ENCODE data around the gene ACSS2. TPM values are rescaled to one million over a fixed set of nuclear protein-coding genes. Genes with fewer than 3 reads are reported as not detected.

The ACSS2 gene
- total and polyA plus RNA-seq, 2 experiments from 2014 or later = 26.1 to 49.3 TPM

DNA sequence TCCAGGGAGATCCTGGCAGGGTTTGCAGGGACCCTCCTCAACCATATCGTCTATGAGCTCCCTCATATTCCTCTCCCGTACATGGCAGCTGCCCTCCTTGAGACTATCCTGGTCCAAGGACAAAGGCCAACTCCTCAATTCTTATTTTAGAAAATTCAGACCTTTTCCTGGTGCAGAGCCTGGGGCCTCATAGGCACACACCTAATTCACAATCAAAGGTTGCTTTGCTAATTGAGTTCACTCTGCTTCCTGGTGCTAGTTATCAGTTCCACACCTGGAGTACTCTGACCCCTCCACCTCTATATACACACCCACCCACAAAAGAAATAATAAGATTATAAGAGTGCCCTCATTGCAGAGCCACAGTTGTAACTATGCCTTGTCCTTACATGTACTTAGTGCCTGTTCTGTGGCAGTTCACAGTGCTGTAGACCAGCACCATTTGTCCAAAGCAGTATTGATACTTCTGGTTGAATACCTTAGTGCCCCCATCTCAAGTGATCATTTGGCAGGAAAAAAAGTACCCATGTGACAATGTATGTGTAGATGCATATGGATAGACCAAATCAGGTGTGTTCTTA lies 40.5 kb downstream of the ACSS2 start:
- peaks cover 3% of the 10 kb centered on the region for H3K27me3 Mint-ChIP-seq (ENCODE audit: insufficient read depth, low read depth, poor library complexity)
- Histone ChIP-seq H4K20me1 (replicated peaks; ENCODE audit: insufficient read depth) (0 out of 2 replicates have a peak, but pooled peaks cover 3% of the 10 kb centered on the region), H3K4me3 (no peak overlapping the region), H3K9me2 (ENCODE audit: insufficient read depth) (peaks cover 5% of the 10 kb centered on the region; the same call in 1 of the 2 replicates), H3K4me2 (no peak overlapping the region), H3K36me3 (ENCODE audit: insufficient read depth) (no peaks in the 10 kb centered on the region), H3K79me2 (replicated peaks; ENCODE audit: insufficient read depth) (no peaks in the 10 kb centered on the region), H3F3A (replicated peaks; ENCODE audit: low read depth) (no peaks in the 10 kb centered on the region), H2AFZ (no peak overlapping the region), H3K27me3 (ENCODE audit: insufficient read depth) (no peaks in the 10 kb centered on the region), H3K4me1 (ENCODE audit: insufficient read depth) (no peaks in the 10 kb centered on the region), H3K27ac (ENCODE audit: low read depth) (no peak overlapping the region)
- H3K27ac Mint-ChIP-seq = no peak overlapping the region
- no peaks in the 10 kb centered on the region for H3K4me1 Mint-ChIP-seq
- H3K36me3 Mint-ChIP-seq (ENCODE audit: low read depth) = peaks cover 12% of the 10 kb centered on the region; the same call in 2 of the 3 replicates
- TF ChIP-seq CREB1 (CRISPR knock-in tag; IDR thresholded peaks at IDR 0.05; ENCODE audit: low read depth) = no peak
- TF ChIP-seq NANOG (IDR thresholded peaks at IDR 0.05; ENCODE audit: borderline replicate concordance) = no peak
- TF ChIP-seq ZNF114 (CRISPR knock-in tag; IDR thresholded peaks at IDR 0.05) = no peak
- TF ChIP-seq, protein P1, sequence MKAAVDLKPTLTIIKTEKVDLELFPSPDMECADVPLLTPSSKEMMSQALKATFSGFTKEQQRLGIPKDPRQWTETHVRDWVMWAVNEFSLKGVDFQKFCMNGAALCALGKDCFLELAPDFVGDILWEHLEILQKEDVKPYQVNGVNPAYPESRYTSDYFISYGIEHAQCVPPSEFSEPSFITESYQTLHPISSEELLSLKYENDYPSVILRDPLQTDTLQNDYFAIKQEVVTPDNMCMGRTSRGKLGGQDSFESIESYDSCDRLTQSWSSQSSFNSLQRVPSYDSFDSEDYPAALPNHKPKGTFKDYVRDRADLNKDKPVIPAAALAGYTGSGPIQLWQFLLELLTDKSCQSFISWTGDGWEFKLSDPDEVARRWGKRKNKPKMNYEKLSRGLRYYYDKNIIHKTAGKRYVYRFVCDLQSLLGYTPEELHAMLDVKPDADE (IDR thresholded peaks at IDR 0.05) = no peak
- no peak for TF ChIP-seq ZNF331 (CRISPR knock-in tag; IDR thresholded peaks at IDR 0.05; ENCODE audit: low read depth)
- TF ChIP-seq JUNB (IDR thresholded peaks at IDR 0.05; ENCODE audit: unreplicated experiment) = no peak
- TF ChIP-seq STAT1 (IDR thresholded peaks at IDR 0.05; ENCODE audit: unreplicated experiment) = no peak
- TF ChIP-seq, protein P2, sequence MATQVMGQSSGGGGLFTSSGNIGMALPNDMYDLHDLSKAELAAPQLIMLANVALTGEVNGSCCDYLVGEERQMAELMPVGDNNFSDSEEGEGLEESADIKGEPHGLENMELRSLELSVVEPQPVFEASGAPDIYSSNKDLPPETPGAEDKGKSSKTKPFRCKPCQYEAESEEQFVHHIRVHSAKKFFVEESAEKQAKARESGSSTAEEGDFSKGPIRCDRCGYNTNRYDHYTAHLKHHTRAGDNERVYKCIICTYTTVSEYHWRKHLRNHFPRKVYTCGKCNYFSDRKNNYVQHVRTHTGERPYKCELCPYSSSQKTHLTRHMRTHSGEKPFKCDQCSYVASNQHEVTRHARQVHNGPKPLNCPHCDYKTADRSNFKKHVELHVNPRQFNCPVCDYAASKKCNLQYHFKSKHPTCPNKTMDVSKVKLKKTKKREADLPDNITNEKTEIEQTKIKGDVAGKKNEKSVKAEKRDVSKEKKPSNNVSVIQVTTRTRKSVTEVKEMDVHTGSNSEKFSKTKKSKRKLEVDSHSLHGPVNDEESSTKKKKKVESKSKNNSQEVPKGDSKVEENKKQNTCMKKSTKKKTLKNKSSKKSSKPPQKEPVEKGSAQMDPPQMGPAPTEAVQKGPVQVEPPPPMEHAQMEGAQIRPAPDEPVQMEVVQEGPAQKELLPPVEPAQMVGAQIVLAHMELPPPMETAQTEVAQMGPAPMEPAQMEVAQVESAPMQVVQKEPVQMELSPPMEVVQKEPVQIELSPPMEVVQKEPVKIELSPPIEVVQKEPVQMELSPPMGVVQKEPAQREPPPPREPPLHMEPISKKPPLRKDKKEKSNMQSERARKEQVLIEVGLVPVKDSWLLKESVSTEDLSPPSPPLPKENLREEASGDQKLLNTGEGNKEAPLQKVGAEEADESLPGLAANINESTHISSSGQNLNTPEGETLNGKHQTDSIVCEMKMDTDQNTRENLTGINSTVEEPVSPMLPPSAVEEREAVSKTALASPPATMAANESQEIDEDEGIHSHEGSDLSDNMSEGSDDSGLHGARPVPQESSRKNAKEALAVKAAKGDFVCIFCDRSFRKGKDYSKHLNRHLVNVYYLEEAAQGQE (IDR thresholded peaks at IDR 0.05; ENCODE audit: unreplicated experiment) = no peak
- TF ChIP-seq EZH2 (IDR thresholded peaks at IDR 0.05; ENCODE audit: low read depth, unreplicated experiment) = no peak
- TF ChIP-seq EZH2phosphoT487 (IDR thresholded peaks at IDR 0.05; ENCODE audit: unreplicated experiment) = no peak
- TF ChIP-seq CTCF (conservative IDR thresholded peaks at IDR 0.05; ENCODE audit: low read depth in 2 of 2) = no peak
- TF ChIP-seq, protein P3, sequence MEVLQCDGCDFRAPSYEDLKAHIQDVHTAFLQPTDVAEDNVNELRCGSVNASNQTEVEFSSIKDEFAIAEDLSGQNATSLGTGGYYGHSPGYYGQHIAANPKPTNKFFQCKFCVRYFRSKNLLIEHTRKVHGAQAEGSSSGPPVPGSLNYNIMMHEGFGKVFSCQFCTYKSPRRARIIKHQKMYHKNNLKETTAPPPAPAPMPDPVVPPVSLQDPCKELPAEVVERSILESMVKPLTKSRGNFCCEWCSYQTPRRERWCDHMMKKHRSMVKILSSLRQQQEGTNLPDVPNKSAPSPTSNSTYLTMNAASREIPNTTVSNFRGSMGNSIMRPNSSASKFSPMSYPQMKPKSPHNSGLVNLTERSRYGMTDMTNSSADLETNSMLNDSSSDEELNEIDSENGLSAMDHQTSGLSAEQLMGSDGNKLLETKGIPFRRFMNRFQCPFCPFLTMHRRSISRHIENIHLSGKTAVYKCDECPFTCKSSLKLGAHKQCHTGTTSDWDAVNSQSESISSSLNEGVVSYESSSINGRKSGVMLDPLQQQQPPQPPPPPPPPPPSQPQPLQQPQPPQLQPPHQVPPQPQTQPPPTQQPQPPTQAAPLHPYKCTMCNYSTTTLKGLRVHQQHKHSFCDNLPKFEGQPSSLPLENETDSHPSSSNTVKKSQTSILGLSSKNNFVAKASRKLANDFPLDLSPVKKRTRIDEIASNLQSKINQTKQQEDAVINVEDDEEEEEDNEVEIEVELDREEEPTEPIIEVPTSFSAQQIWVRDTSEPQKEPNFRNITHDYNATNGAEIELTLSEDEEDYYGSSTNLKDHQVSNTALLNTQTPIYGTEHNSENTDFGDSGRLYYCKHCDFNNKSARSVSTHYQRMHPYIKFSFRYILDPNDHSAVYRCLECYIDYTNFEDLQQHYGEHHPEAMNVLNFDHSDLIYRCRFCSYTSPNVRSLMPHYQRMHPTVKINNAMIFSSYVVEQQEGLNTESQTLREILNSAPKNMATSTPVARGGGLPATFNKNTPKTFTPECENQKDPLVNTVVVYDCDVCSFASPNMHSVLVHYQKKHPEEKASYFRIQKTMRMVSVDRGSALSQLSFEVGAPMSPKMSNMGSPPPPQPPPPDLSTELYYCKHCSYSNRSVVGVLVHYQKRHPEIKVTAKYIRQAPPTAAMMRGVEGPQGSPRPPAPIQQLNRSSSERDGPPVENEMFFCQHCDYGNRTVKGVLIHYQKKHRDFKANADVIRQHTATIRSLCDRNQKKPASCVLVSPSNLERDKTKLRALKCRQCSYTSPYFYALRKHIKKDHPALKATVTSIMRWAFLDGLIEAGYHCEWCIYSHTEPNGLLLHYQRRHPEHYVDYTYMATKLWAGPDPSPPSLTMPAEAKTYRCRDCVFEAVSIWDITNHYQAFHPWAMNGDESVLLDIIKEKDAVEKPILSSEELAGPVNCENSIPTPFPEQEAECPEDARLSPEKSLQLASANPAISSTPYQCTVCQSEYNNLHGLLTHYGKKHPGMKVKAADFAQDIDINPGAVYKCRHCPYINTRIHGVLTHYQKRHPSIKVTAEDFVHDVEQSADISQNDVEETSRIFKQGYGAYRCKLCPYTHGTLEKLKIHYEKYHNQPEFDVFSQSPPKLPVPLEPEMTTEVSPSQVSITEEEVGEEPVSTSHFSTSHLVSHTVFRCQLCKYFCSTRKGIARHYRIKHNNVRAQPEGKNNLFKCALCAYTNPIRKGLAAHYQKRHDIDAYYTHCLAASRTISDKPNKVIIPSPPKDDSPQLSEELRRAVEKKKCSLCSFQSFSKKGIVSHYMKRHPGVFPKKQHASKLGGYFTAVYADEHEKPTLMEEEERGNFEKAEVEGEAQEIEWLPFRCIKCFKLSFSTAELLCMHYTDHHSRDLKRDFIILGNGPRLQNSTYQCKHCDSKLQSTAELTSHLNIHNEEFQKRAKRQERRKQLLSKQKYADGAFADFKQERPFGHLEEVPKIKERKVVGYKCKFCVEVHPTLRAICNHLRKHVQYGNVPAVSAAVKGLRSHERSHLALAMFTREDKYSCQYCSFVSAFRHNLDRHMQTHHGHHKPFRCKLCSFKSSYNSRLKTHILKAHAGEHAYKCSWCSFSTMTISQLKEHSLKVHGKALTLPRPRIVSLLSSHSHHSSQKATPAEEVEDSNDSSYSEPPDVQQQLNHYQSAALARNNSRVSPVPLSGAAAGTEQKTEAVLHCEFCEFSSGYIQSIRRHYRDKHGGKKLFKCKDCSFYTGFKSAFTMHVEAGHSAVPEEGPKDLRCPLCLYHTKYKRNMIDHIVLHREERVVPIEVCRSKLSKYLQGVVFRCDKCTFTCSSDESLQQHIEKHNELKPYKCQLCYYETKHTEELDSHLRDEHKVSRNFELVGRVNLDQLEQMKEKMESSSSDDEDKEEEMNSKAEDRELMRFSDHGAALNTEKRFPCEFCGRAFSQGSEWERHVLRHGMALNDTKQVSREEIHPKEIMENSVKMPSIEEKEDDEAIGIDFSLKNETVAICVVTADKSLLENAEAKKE (CRISPR knock-in tag; IDR thresholded peaks at IDR 0.05) = no peak
- TF ChIP-seq POLR2AphosphoS5 (IDR thresholded peaks at IDR 0.05; ENCODE audit: low read depth) = no peak
- H3K4me3 Mint-ChIP-seq = no peak overlapping the region
- no peak for ATAC-seq
- DNase-seq (ENCODE audit: low spot score) = no peak
- H3K9me3 Mint-ChIP-seq = no peaks in the 10 kb centered on the region

All from GM23338 (cell line).